Skeletal muscle satellite cell (primary cell): ENCODE results near the gene OR52J3. TPM values are rescaled to one million over a fixed set of nuclear protein-coding genes. Genes with fewer than 3 reads are reported as not detected.

Experiments used
- H3K27me3 ChIP-seq: 2 replicates; pipeline ENCODE4 v1.7.0; 2013; ENCODE audit warnings: low read length; ENCODE audit not compliant: control insufficient read depth, insufficient read depth
- H3K36me3 ChIP-seq: 2 replicates; pipeline ENCODE4 v1.7.0; 2013; ENCODE audit warnings: mild to moderate bottlenecking, control low read depth, low read length; ENCODE audit not compliant: insufficient read depth
- H3K4me1 ChIP-seq: 2 replicates; pipeline ENCODE4 v1.7.0; 2013; ENCODE audit warnings: low read length; ENCODE audit not compliant: control insufficient read depth, insufficient read depth
- H3K4me2 ChIP-seq: 2 replicates; pipeline ENCODE4 v1.7.0; 2013; ENCODE audit warnings: mild to moderate bottlenecking, low read length
- H3K4me3 ChIP-seq: 2 replicates; pipeline ENCODE4 v1.7.0; 2013; ENCODE audit warnings: low read length
- H3K9ac ChIP-seq: 2 replicates; pipeline ENCODE4 v1.7.0; 2013; ENCODE audit warnings: mild to moderate bottlenecking, low read depth, low read length, moderate library complexity
- H3K9me3 ChIP-seq: replicated peaks from 2 replicates; pipeline ENCODE4 v1.7.0; 2013; ENCODE audit warnings: mild to moderate bottlenecking, control low read depth, low read length
- total RNA-seq: library from RNA; depleted of rRNA; stranded (reverse); fragments of >200 nt; gene quantifications from 2 replicates; pipeline ENCODE4 v1.2.3, GENCODE V29; 2012; rRNA removed

OR52J3 gene
- not detected in 2 replicates for total RNA-seq

DNA sequence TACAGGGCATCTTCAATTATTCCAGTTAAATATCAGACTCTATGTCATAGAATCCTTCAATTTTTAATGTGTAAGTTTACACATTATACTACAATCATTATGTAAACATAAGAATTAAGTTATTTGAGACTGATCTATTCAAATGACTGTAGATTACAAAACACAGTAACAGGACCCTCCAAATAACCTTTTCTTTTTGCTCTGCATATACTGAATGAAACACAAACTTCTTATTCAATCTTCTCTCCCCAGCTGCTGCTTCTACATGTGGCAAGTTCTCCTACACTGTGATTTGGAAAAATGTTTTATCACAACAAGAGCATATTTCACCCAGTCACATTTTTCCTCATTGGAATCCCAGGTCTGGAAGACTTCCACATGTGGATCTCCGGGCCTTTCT, at the start of gene OR52J3:
OR52J3 (plus strand) TSS at position 301 of the 400 bp plus-strand sequence; CDS start at position 301, 0 bp downstream.
- H3K9me3 ChIP-seq = no peaks in the 10 kb centered on the region
- H3K36me3 ChIP-seq = no peaks in the 10 kb centered on the region
- no peak within 1 kb of the TSS for H3K9ac ChIP-seq
- H3K4me2 ChIP-seq = no peak within 1 kb of the TSS
- H3K27me3 ChIP-seq = no peaks in the 10 kb centered on the region
- H3K4me3 ChIP-seq = no peak within 1 kb of the TSS
- H3K4me1 ChIP-seq = no peaks in the 10 kb centered on the region

DNA sequence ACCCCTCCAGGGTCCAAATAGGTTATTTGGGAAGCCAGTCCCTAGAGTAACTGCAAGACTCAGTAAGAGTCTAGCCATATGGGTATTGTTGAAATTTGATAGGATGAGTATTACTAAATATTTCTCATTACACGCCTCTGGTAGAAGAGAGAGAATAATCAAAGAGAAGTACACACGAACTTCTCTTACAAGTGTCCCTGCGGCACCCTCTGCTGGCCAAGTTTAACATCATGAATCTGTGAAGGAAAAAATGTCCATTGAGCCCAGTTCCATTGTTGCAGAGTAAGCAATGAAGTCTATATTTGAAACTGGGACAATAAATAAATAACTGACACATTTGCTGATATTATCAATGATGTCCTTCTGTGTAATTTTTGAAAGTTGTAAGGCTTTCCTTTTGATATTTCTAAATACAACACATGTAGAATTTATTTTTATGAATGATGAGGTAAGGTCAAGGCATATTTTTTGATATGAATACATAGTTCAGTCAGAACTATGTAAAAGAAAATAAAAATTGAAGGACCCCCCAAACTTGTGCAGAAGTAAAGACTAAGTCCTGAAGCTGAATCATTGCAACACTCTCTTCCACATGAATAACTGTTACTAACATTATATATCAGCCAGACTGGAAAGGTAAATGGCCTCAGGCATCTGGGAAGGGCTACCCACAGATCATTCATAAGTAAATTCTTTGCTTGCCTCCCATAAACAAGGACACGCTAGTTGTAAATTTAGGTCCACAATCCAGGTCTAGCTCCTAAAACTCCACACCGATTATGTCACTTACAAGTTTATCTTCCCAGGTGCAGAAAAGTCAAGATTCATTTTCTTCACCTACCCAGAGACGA, 41.7 kb upstream of the OR52J3 start:
- no peaks in the 10 kb centered on the region for H3K4me1 ChIP-seq
- no peaks in the 10 kb centered on the region for H3K9me3 ChIP-seq
- H3K27me3 ChIP-seq = peaks cover 11% of the 10 kb centered on the region
- no peak overlapping the region for H3K4me3 ChIP-seq
- H3K4me2 ChIP-seq = no peak overlapping the region
- H3K36me3 ChIP-seq = no peaks in the 10 kb centered on the region
- H3K9ac ChIP-seq = no peak overlapping the region

DNA sequence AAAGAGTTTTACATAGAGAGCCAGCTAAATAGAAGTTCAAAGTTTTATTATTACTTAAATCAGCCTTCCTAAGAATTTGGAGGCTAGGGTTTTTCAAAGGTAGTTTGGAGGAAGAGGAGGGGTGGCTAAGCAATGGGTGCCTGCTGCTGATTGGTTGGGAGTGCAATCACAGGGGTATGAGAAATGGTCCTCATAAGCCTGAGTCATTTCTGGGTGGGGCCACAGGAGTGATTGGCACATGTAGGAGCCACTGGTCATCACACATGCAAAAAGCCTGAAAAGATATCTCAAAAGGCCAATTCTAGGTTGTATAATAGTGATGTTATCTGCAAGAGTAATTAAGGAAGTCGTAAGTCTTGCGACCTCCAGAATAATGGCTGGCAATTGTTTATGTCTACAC, 38.8 kb upstream of the OR52J3 start:
- no peak overlapping the region for H3K4me3 ChIP-seq
- H3K4me1 ChIP-seq = no peaks in the 10 kb centered on the region
- no peak overlapping the region for H3K4me2 ChIP-seq
- H3K9me3 ChIP-seq = no peaks in the 10 kb centered on the region
- H3K9ac ChIP-seq = no peak overlapping the region
- H3K36me3 ChIP-seq = no peaks in the 10 kb centered on the region
- peaks cover 11% of the 10 kb centered on the region for H3K27me3 ChIP-seq

DNA sequence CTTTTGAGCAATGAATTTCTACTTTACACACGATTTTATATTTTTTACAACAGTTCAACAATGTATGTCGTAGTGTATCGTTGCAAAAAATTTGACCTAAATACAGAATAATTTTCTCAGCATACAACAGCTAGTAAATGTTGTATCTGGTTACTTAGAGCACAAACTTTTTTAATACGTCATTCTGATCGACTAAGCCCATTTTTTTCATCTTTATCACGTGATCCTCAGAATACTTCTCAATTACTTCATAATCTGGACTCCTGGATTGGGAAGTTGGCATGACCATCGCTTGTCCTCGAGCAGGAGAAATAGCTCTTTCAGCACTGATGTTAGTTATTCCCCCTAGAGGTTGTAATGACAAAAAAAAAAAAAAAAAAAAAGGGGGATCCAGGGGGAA, 35.1 kb upstream of the OR52J3 start:
- no peaks in the 10 kb centered on the region for H3K27me3 ChIP-seq
- no peak overlapping the region for H3K9ac ChIP-seq
- no peaks in the 10 kb centered on the region for H3K36me3 ChIP-seq
- no peaks in the 10 kb centered on the region for H3K9me3 ChIP-seq
- H3K4me3 ChIP-seq = no peak overlapping the region
- no peaks in the 10 kb centered on the region for H3K4me1 ChIP-seq
- no peak overlapping the region for H3K4me2 ChIP-seq

DNA sequence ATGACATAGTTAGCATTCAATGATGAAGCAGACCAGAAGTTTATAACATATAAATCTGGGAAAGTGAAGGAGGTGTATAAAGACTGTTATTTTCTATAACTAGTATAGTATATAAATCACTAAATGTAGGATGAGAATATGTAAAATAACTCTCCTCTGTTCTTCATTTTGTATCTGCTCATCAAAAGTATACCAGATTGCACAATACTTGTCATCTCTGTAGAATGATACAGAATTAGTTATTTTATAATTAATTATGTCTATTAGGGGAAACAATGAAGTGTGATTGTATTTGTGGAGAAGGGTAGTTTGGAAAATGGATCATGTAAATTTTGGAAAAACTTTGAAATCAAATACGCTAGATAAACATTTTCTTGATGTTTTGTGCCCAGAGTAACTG, 33.3 kb upstream of the OR52J3 start:
- Histone ChIP-seq H3K4me3 (no peak overlapping the region), H3K27me3 (no peaks in the 10 kb centered on the region), H3K9ac (no peak overlapping the region), H3K4me2 (no peak overlapping the region), H3K4me1 (no peaks in the 10 kb centered on the region), H3K9me3 (no peaks in the 10 kb centered on the region), H3K36me3 (no peaks in the 10 kb centered on the region)

DNA sequence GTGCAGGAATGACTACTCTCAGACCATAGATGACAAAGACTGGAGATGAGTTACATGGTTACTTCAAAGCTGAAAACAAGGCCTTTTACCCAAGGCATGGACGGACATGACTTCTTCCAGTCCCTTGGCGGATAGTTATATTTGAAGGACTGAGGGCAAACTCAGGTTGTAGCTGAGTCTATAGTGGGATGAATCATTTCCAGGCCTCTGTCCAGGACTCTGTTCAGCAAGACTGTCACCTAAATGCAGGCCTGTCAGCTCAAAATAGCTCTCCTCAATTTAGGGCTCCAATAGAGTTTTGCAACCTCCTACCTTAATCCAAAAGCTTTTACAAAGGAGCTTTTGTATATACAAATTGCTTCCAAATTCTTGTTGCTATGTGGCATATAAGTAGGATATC, 24.3 kb upstream of the OR52J3 start:
- no peak overlapping the region for H3K4me2 ChIP-seq
- H3K27me3 ChIP-seq = no peaks in the 10 kb centered on the region
- H3K9me3 ChIP-seq = no peaks in the 10 kb centered on the region
- no peak overlapping the region for H3K9ac ChIP-seq
- H3K4me3 ChIP-seq = no peak overlapping the region
- no peaks in the 10 kb centered on the region for H3K4me1 ChIP-seq
- H3K36me3 ChIP-seq = no peaks in the 10 kb centered on the region

DNA sequence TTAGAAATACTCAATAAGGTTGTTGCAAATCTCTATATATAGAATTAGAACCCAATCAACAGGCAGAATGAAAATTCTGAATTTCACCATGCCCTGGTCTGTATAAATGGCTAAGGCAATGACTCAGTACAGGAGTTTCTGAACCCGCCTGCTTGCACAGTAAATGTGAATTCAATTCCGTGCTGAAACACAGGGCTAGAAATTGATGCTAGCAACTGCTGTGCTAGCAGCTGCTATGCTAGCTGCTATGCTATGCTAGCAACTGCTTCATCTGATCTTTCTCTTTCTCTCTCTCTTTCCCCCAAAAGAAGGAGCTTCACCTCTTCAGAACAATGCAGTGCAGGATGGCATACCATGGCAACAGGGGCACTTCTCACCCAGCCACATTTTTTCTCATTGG, 9.7 kb upstream of the OR52J3 start:
- H3K4me3 ChIP-seq = no peak overlapping the region
- no peaks in the 10 kb centered on the region for H3K4me1 ChIP-seq
- no peaks in the 10 kb centered on the region for H3K27me3 ChIP-seq
- H3K36me3 ChIP-seq = no peaks in the 10 kb centered on the region
- H3K9me3 ChIP-seq = no peaks in the 10 kb centered on the region
- H3K9ac ChIP-seq = no peak overlapping the region
- no peak overlapping the region for H3K4me2 ChIP-seq

DNA sequence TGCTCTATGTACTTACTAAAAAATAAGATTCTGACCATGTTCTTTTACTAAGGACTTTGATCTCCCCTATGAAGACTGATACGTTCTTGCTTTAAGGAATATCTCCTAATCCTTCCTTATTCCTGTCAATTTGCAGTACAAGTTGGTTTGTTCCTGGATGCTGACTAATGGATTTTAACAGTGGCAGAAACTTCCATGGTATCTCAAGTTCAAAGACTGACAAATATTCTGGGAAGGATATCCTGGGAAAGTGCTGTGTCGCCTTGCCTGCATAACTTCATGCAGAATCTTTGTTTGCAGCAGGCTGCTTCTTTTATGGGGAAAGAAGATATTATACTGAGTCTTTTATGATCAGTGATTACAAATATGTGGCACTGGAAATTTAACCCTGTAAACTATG, 8.4 kb upstream of the OR52J3 start:
- H3K4me3 ChIP-seq = no peak overlapping the region
- no peaks in the 10 kb centered on the region for H3K4me1 ChIP-seq
- no peak overlapping the region for H3K4me2 ChIP-seq
- no peaks in the 10 kb centered on the region for H3K27me3 ChIP-seq
- no peak overlapping the region for H3K9ac ChIP-seq
- H3K9me3 ChIP-seq = no peaks in the 10 kb centered on the region
- no peaks in the 10 kb centered on the region for H3K36me3 ChIP-seq

DNA sequence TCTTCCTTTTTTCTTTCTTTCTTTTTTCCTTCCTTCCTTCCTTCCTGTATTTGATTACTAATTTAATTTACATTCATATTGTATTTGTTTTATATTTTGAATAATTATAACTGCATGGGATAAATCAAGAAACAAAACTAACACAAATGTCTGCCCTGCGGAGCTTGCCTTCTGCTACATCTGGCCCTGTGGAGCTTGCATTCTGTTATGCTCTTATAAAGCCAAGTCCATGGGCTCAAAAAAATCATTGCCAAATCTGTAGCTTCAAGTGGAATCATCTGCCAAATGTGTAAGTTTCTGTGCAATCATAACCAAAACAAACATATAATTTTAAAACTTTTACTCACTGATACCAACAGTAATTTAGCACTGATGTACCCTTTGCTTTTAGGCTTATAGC, 8.0 kb upstream of the OR52J3 start:
- Histone ChIP-seq H3K4me2 (no peak overlapping the region), H3K4me1 (no peaks in the 10 kb centered on the region), H3K27me3 (no peaks in the 10 kb centered on the region), H3K9me3 (no peaks in the 10 kb centered on the region), H3K9ac (no peak overlapping the region), H3K36me3 (no peaks in the 10 kb centered on the region), H3K4me3 (no peak overlapping the region)

DNA sequence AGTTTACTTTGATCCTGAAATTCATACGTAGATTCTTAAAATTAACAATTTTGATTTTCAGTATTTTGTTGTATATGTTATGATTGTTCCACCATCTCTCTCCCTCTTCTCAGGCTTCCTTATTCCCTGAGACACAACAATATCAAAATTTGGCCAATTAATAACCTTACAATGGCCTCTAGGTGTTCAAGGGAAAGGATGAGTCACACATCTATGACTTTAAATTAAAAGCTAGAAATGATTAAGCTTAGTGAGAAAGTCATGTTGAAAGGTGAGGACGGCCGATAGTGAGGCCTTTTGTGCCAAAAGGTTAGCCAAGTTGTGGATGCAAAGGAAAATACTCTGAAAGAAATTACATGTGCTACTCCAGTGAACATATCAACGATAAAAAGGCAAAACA, 5.5 kb upstream of the OR52J3 start:
- no peaks in the 10 kb centered on the region for H3K27me3 ChIP-seq

DNA sequence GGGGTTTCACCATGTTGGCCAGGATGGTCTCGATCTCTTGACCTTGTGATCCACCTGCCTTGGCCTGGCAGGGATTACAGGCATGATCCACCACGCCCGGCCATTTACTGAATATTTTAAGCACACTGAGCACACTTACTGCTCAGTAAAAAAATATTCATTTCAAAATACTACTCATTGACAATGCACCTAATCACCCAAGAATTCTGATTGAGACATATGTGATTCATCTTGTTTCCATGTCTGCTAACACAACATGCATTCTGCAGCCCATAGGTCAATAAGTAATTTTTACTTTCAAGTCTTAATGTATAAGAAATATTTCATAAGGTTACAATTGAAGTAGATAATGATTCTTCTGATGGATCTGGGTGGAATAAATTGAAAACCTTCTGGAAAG, 4.2 kb upstream of the OR52J3 start:
- no peak overlapping the region for H3K4me2 ChIP-seq
- H3K27me3 ChIP-seq = no peaks in the 10 kb centered on the region
- H3K9me3 ChIP-seq = no peaks in the 10 kb centered on the region
- H3K4me3 ChIP-seq = no peak overlapping the region
- no peaks in the 10 kb centered on the region for H3K36me3 ChIP-seq
- no peaks in the 10 kb centered on the region for H3K4me1 ChIP-seq
- no peak overlapping the region for H3K9ac ChIP-seq

More for the DNA sequence above, 5.5 kb upstream of the OR52J3 start:
- H3K36me3 ChIP-seq = no peaks in the 10 kb centered on the region
- H3K4me2 ChIP-seq = no peak overlapping the region
- no peaks in the 10 kb centered on the region for H3K4me1 ChIP-seq
- no peaks in the 10 kb centered on the region for H3K9me3 ChIP-seq
- no peak overlapping the region for H3K9ac ChIP-seq
- H3K4me3 ChIP-seq = no peak overlapping the region

DNA sequence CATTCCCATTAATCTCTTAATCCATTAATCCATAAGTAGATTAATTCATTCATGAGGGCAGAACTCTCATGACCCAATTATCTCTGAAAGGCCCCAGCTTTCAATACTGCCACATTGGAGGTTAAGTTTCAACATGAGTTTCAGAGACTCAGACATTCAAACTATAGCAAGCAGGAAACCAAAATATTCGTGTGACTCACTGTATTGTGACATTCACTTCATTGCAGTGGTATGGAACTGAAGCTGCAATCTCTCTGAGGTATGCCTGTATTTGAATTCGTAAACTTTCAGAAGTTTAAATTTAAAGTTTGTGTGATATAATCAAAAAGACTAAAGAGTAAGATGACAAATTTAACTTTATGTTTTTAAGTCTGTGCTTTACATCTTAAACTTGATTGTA, 2.9 kb upstream of the OR52J3 start:
- no peaks in the 10 kb centered on the region for H3K9me3 ChIP-seq
- no peaks in the 10 kb centered on the region for H3K27me3 ChIP-seq
- H3K4me1 ChIP-seq = no peaks in the 10 kb centered on the region
- no peak overlapping the region for H3K4me2 ChIP-seq
- no peak overlapping the region for H3K9ac ChIP-seq
- no peaks in the 10 kb centered on the region for H3K36me3 ChIP-seq
- no peak overlapping the region for H3K4me3 ChIP-seq
